WTC11 (cell line): Measurements from ENCODE around the gene MEX3D. TPM values are rescaled to one million over a fixed set of nuclear protein-coding genes. Genes with fewer than 3 reads are reported as not detected.

Experiments
- ATAC-seq: fragments of 200-7000 bp; cut with Tn5 transposase; 2 replicates; pipeline ENCODE4 v1.10.0; 2021; ENCODE audit warnings: mild to moderate bottlenecking, moderate library complexity
- CTCF ChIA-PET: fragments of 300-600 bp; sonication (Branson Sonifier 250); formaldehyde crosslinking; loops from one replicate; lab custom pipeline; 2021; ENCODE audit warnings: antibody characterized with exemption; lab: Charles Lee
- POLR2A ChIA-PET: fragments of 350-600 bp; sonication (Branson Sonifier 250); formaldehyde crosslinking; loops from one replicate; lab custom pipeline; 2021; ENCODE audit warnings: antibody characterized with exemption; lab: Charles Lee
- DNase-seq: peaks from one replicate; pipeline ENCODE4 v3.0.0; 2021; ENCODE audit warnings: low spot score
- H3K27ac Mint-ChIP-seq: 2 replicates; pipeline ENCODE4 v1.8.0; 2021; ENCODE audit warnings: mixed read lengths
- H3K27me3 Mint-ChIP-seq: 2 replicates; pipeline ENCODE4 v1.8.0; 2021; ENCODE audit warnings: low read depth, mild to moderate bottlenecking, moderate library complexity, mixed read lengths
- H3K36me3 Mint-ChIP-seq: 2 replicates; pipeline ENCODE4 v1.8.0; 2021; ENCODE audit warnings: mixed read lengths
- H3K4me1 Mint-ChIP-seq: 2 replicates; pipeline ENCODE4 v1.8.0; 2022; ENCODE audit warnings: mixed read lengths
- H3K4me3 Mint-ChIP-seq: 2 replicates; pipeline ENCODE4 v1.8.0; 2021; ENCODE audit warnings: mild to moderate bottlenecking, moderate library complexity, mixed read lengths
- H3K9me3 Mint-ChIP-seq: 2 replicates; pipeline ENCODE4 v1.8.0; 2021; ENCODE audit warnings: mixed read lengths
- CREM ChIP-seq: sonication (generic); formaldehyde crosslinking; IDR thresholded peaks from 2 replicates; pipeline ENCODE4 v1.8.1; 2022; ENCODE audit warnings: mild to moderate bottlenecking, missing genetic modification reagents, moderate library complexity
- GTF2I ChIP-seq: fragments of 250-450 bp; sonication (Bioruptor Pico); conservative IDR thresholded peaks from 2 replicates; pipeline ENCODE4 v1.4.0; 2021; ENCODE audit warnings: mild to moderate bottlenecking
- IRF2 ChIP-seq: sonication (generic); formaldehyde crosslinking; IDR thresholded peaks from 2 replicates; pipeline ENCODE4 v1.8.0; 2022; ENCODE audit warnings: low read depth, missing genetic modification reagents, borderline replicate concordance
- PRRX2 ChIP-seq: fragments of 250-450 bp; sonication (Bioruptor Pico); IDR thresholded peaks from 2 replicates; pipeline ENCODE4 v1.8.0; 2021; ENCODE audit warnings: mild to moderate bottlenecking
- TCF7 ChIP-seq: sonication (generic); formaldehyde crosslinking; IDR thresholded peaks from 2 replicates; pipeline ENCODE4 v1.8.0; 2022; ENCODE audit warnings: mild to moderate bottlenecking, low read depth, missing genetic modification reagents, moderate library complexity
- ZNF263 ChIP-seq: sonication (generic); formaldehyde crosslinking; IDR thresholded peaks from 2 replicates; pipeline ENCODE4 v1.8.1; 2022; ENCODE audit warnings: low read depth, mild to moderate bottlenecking, moderate library complexity, missing genetic modification reagents
- ZNF423 ChIP-seq: fragments of 250-450 bp; sonication (Bioruptor Pico); IDR thresholded peaks from 2 replicates; pipeline ENCODE4 v2.1.2; 2022; ENCODE audit warnings: mild to moderate bottlenecking, moderate library complexity
- ZNF425 ChIP-seq: fragments of 250-450 bp; sonication (Bioruptor Pico); conservative IDR thresholded peaks from 2 replicates; pipeline ENCODE4 v1.9.0; 2021; ENCODE audit warnings: mild to moderate bottlenecking
- ZNF532 ChIP-seq: fragments of 250-450 bp; sonication (Bioruptor Pico); IDR thresholded peaks from 2 replicates; pipeline ENCODE4 v1.9.0; 2021; ENCODE audit warnings: mild to moderate bottlenecking, borderline replicate concordance
- ZSCAN18 ChIP-seq: fragments of 250-450 bp; sonication (Bioruptor Pico); IDR thresholded peaks from 2 replicates; pipeline ENCODE4 v2.1.2; 2022; ENCODE audit warnings: mild to moderate bottlenecking, moderate library complexity
- total RNA-seq: library from RNA; stranded (reverse); gene quantifications from 3 replicates; pipeline ENCODE4 v1.2.3, GENCODE V29; 2021
- TF ChIP-seq, protein P1 (sequence below): fragments of 200-600 bp; IDR thresholded peaks from 2 replicates; pipeline ENCODE4 v1.8.0; 2022; ENCODE audit warnings: antibody characterized with exemption
- TF ChIP-seq, protein P2 (sequence below): sonication (generic); formaldehyde crosslinking; conservative IDR thresholded peaks from 2 replicates; pipeline ENCODE4 v1.8.1; 2022; ENCODE audit warnings: mild to moderate bottlenecking, missing genetic modification reagents
- TF ChIP-seq, protein P3 (sequence below): fragments of 250-450 bp; sonication (Bioruptor Pico); IDR thresholded peaks from 2 replicates; pipeline ENCODE4 v1.9.0; 2021; ENCODE audit warnings: moderate library complexity, mild to moderate bottlenecking, inconsistent platforms, borderline replicate concordance
- TF ChIP-seq, protein P4 (sequence below): sonication (generic); formaldehyde crosslinking; IDR thresholded peaks from 2 replicates; pipeline ENCODE4 v1.8.0; 2022; ENCODE audit warnings: mild to moderate bottlenecking, missing genetic modification reagents
- TF ChIP-seq, protein P5 (sequence below): sonication (generic); formaldehyde crosslinking; IDR thresholded peaks from 2 replicates; pipeline ENCODE4 v1.8.1; 2023; ENCODE audit warnings: mild to moderate bottlenecking, missing genetic modification reagents, borderline replicate concordance

The MEX3D gene
- total RNA-seq, 1 experiment from 2014 or later, result 69.5 TPM

DNA sequence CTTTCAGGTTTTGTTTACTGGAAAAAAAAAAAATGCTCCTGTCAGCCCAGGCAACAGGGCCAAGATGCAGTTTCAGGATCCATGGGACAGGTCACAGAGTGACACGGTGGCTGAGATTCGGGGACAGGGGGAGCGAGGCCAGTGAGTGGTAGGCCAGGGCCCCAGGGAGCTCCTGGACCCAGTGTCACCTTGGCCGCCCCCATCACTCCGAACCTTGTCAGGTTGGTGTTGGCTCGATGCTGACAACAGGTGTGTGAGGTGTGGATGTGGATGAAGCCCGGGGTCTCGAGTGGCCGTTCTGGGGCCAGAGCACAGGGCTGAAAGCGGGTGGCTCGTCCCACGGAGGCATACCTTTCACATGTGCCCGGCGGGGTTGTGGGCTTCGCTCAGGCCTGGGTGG is 43.2 kb upstream of the MEX3D start (continued):
- TF ChIP-seq PRRX2 (CRISPR knock-in tag) (no peak), CREM (CRISPR knock-in tag) (no peak), TCF7 (CRISPR knock-in tag) (no peak), ZNF532 (CRISPR knock-in tag) (no peak)
- TF ChIP-seq, protein P1, sequence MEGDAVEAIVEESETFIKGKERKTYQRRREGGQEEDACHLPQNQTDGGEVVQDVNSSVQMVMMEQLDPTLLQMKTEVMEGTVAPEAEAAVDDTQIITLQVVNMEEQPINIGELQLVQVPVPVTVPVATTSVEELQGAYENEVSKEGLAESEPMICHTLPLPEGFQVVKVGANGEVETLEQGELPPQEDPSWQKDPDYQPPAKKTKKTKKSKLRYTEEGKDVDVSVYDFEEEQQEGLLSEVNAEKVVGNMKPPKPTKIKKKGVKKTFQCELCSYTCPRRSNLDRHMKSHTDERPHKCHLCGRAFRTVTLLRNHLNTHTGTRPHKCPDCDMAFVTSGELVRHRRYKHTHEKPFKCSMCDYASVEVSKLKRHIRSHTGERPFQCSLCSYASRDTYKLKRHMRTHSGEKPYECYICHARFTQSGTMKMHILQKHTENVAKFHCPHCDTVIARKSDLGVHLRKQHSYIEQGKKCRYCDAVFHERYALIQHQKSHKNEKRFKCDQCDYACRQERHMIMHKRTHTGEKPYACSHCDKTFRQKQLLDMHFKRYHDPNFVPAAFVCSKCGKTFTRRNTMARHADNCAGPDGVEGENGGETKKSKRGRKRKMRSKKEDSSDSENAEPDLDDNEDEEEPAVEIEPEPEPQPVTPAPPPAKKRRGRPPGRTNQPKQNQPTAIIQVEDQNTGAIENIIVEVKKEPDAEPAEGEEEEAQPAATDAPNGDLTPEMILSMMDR, result no peak

- Mint-ChIP-seq H3K4me3 (no peak overlapping the region), H3K27me3 (no peaks in the 10 kb centered on the region), H3K4me1 (peaks cover 4% of the 10 kb centered on the region; the same call in 1 of the 2 replicates), H3K27ac (no peak overlapping the region), H3K9me3 (no peaks in the 10 kb centered on the region), H3K36me3 (peaks cover 35% of the 10 kb centered on the region)
- DNase-seq (no peak), ATAC-seq (no peak)
- ChIA-PET POLR2A (no interaction called here), CTCF (no interaction called here)
- TF ChIP-seq, protein P2, sequence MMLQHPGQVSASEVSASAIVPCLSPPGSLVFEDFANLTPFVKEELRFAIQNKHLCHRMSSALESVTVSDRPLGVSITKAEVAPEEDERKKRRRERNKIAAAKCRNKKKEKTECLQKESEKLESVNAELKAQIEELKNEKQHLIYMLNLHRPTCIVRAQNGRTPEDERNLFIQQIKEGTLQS (CRISPR knock-in tag), result no peak
- TF ChIP-seq ZNF532 (CRISPR knock-in tag), result no peak
- TF ChIP-seq, protein P3, sequence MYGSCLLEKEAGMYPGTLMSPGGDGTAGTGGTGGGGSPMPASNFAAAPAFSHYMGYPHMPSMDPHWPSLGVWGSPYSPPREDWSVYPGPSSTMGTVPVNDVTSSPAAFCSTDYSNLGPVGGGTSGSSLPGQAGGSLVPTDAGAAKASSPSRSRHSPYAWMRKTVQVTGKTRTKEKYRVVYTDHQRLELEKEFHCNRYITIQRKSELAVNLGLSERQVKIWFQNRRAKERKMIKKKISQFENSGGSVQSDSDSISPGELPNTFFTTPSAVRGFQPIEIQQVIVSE, result no peak
- TF ChIP-seq, protein P4, sequence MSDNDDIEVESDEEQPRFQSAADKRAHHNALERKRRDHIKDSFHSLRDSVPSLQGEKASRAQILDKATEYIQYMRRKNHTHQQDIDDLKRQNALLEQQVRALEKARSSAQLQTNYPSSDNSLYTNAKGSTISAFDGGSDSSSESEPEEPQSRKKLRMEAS, result no peak
- no peak for TF ChIP-seq ZNF423
- TF ChIP-seq TCF7 (CRISPR knock-in tag), result no peak
- TF ChIP-seq, protein P5, sequence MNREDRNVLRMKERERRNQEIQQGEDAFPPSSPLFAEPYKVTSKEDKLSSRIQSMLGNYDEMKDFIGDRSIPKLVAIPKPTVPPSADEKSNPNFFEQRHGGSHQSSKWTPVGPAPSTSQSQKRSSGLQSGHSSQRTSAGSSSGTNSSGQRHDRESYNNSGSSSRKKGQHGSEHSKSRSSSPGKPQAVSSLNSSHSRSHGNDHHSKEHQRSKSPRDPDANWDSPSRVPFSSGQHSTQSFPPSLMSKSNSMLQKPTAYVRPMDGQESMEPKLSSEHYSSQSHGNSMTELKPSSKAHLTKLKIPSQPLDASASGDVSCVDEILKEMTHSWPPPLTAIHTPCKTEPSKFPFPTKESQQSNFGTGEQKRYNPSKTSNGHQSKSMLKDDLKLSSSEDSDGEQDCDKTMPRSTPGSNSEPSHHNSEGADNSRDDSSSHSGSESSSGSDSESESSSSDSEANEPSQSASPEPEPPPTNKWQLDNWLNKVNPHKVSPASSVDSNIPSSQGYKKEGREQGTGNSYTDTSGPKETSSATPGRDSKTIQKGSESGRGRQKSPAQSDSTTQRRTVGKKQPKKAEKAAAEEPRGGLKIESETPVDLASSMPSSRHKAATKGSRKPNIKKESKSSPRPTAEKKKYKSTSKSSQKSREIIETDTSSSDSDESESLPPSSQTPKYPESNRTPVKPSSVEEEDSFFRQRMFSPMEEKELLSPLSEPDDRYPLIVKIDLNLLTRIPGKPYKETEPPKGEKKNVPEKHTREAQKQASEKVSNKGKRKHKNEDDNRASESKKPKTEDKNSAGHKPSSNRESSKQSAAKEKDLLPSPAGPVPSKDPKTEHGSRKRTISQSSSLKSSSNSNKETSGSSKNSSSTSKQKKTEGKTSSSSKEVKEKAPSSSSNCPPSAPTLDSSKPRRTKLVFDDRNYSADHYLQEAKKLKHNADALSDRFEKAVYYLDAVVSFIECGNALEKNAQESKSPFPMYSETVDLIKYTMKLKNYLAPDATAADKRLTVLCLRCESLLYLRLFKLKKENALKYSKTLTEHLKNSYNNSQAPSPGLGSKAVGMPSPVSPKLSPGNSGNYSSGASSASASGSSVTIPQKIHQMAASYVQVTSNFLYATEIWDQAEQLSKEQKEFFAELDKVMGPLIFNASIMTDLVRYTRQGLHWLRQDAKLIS (CRISPR knock-in tag), result no peak
- TF ChIP-seq ZNF263 (CRISPR knock-in tag), result no peak
- TF ChIP-seq IRF2 (CRISPR knock-in tag), result no peak
- TF ChIP-seq ZNF425, result no peak
- TF ChIP-seq GTF2I, result no peak
- TF ChIP-seq ZSCAN18 (CRISPR knock-in tag), result no peak
These were observed 42.5 kb upstream of the MEX3D start for GRCh38 chr19:1610579-1610978.
